MCF 10A (cell line): Measurements from ENCODE around the gene SHISA7. TPM values are rescaled to one million over a fixed set of nuclear protein-coding genes. Genes with fewer than 3 reads are reported as not detected.

Source experiments
- BruUV-seq: library from RNA; stranded (reverse); fragments of 400-500 nt; replicated peaks from 2 replicates; lab custom pipeline; 2021; lab: Mats Ljungman, UMichigan
- CTCF ChIA-PET: fragments of 300-600 bp; sonication (Branson Sonifier 250); formaldehyde crosslinking; extraction: SDS; loops from one replicate; lab custom pipeline; 2021; ENCODE audit warnings: antibody characterized with exemption, inconsistent platforms; lab: Yijun Ruan, JAX
- POLR2A ChIA-PET: fragments of 300-600, 350-650 bp; sonication (Branson Sonifier 250); formaldehyde crosslinking; extraction: SDS; loops from one replicate; lab custom pipeline; 2020; ENCODE audit warnings: antibody characterized with exemption, inconsistent platforms; lab: Yijun Ruan, JAX
- DNase-seq: peaks from one replicate; pipeline ENCODE4 v3.0.0-alpha.2; 2018; ENCODE audit not compliant: unreplicated experiment
- H3K27ac Mint-ChIP-seq: one replicate; pipeline ENCODE4 v1.8.0; 2022; ENCODE audit warnings: mild to moderate bottlenecking, low read depth, mixed read lengths; ENCODE audit not compliant: unreplicated experiment
- H3K27me3 Mint-ChIP-seq: one replicate; pipeline ENCODE4 v1.8.0; 2022; ENCODE audit warnings: mixed read lengths; ENCODE audit not compliant: insufficient read depth, unreplicated experiment
- H3K36me3 Mint-ChIP-seq: one replicate; pipeline ENCODE4 v1.8.0; 2022; ENCODE audit warnings: mild to moderate bottlenecking, moderate library complexity, mixed read lengths; ENCODE audit not compliant: insufficient read depth, unreplicated experiment
- H3K4me1 Mint-ChIP-seq: one replicate; pipeline ENCODE4 v1.8.0; 2022; ENCODE audit warnings: mixed read lengths; ENCODE audit not compliant: insufficient read depth, unreplicated experiment
- H3K4me3 Mint-ChIP-seq: one replicate; pipeline ENCODE4 v1.8.0; 2022; ENCODE audit warnings: mild to moderate bottlenecking, moderate library complexity, mixed read lengths; ENCODE audit not compliant: unreplicated experiment
- H3K9me3 Mint-ChIP-seq: one replicate; pipeline ENCODE4 v1.8.0; 2022; ENCODE audit warnings: mixed read lengths; ENCODE audit not compliant: unreplicated experiment
- CTCF ChIP-seq: fragments of 200-600 bp; IDR thresholded peaks from one replicate; pipeline ENCODE4 v1.8.0; 2022; ENCODE audit warnings: antibody characterized with exemption, mild to moderate bottlenecking; ENCODE audit not compliant: unreplicated experiment
- intact Hi-C: fragments of 100-400 bp; cut with micrococcal nuclease; formaldehyde crosslinking; loops from 2 replicates; pipeline ENCODE4 v1.14.1; 2022
- total RNA-seq: library from RNA; stranded (reverse); gene quantifications from 2 replicates; pipeline ENCODE4 v1.2.3, GENCODE V29; 2022

Gene SHISA7
- total RNA-seq, 1 experiment from 2014 or later, result not detected

- no TSS peak for BruUV-seq
- H3K36me3 Mint-ChIP-seq, result peaks cover 5% of the 10 kb centered on the region
- DNase-seq, result no peak
- no peak for TF ChIP-seq CTCF
- H3K4me3 Mint-ChIP-seq, result no peak overlapping the region
- H3K27me3 Mint-ChIP-seq, result no peaks in the 10 kb centered on the region
- intact Hi-C loops, result no loop called here
- no peak overlapping the region for H3K27ac Mint-ChIP-seq
- ChIA-PET POLR2A (interaction anchor here (0.7 kb wide), 1 partner anchor 170 kb away, joined by 4 read pairs; no protein-coding TSS in a partner anchor), CTCF (interaction anchor here (0.6 to 6.2 kb wide), 6 partner anchors 14 to 358 kb away, joined by 4 to 51 read pairs (median 4); no protein-coding TSS in a partner anchor)
- no peaks in the 10 kb centered on the region for H3K9me3 Mint-ChIP-seq
- peaks cover 30% of the 10 kb centered on the region for H3K4me1 Mint-ChIP-seq
Observed at GRCh38 chr19:55490478-55491432, 47.7 kb upstream of the SHISA7 start.

GRCh38 chr19:55489711-55490477 is 46.8 kb upstream of the SHISA7 start:
- Mint-ChIP-seq H3K27ac (no peak overlapping the region), H3K27me3 (no peaks in the 10 kb centered on the region), H3K9me3 (no peaks in the 10 kb centered on the region), H3K4me1 (peaks cover 30% of the 10 kb centered on the region), H3K36me3 (peaks cover 5% of the 10 kb centered on the region), H3K4me3 (no peak overlapping the region)
- BruUV-seq, result no TSS peak
- intact Hi-C loops, result no loop called here
- POLR2A ChIA-PET, result no interaction called here
- CTCF ChIA-PET, result interaction anchor here (0.7 to 1.0 kb wide), 4 partner anchors 12 to 172 kb away, joined by 3 to 4 read pairs (median 4); no protein-coding TSS in a partner anchor
- DNase-seq, result no peak
- no peak for TF ChIP-seq CTCF

GRCh38 chr19:55488986-55489710 is 46.0 kb upstream of the SHISA7 start:
- Mint-ChIP-seq H3K27me3 (no peaks in the 10 kb centered on the region), H3K4me1 (peaks cover 25% of the 10 kb centered on the region), H3K9me3 (no peaks in the 10 kb centered on the region), H3K27ac (no peak overlapping the region), H3K4me3 (no peak overlapping the region), H3K36me3 (peaks cover under 1% of the 10 kb centered on the region)
- DNase-seq, result no peak
- ChIA-PET CTCF (interaction anchor here (0.6 to 1.0 kb wide), 3 partner anchors 12 to 15 kb away, joined by 3 read pairs; no protein-coding TSS in a partner anchor), POLR2A (no interaction called here)
- intact Hi-C loops, result no loop called here
- BruUV-seq, result no TSS peak
- no peak for TF ChIP-seq CTCF
